ENCODE measurements around the gene FAM180B.
"Not testable (repeated sequence)": the region's sequence is repeated elsewhere in the genome, so short reads cannot be mapped to it uniquely, and the experiment has no call there.

DNA sequence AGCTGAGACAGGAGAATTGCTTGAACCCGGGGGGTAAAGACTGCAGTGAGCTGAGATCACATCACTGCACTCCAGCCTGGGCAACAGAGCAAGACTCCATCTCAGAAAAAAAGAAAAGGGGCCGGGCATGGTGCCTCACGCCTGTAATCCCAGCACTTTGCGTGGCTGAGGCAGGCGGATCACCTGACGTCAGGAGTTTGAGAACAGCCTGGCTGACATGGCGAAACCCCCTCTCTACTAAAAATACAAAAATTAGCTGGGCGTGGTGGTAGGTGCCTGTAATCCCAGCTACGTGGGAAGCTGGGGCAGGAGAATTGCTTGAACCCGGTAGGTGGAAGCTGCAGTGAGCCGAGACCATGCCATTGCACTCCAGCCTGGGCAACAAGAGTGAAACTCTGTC, 49.9 kb downstream of the FAM180B start:
- TF ChIP-seq, protein P1, sequence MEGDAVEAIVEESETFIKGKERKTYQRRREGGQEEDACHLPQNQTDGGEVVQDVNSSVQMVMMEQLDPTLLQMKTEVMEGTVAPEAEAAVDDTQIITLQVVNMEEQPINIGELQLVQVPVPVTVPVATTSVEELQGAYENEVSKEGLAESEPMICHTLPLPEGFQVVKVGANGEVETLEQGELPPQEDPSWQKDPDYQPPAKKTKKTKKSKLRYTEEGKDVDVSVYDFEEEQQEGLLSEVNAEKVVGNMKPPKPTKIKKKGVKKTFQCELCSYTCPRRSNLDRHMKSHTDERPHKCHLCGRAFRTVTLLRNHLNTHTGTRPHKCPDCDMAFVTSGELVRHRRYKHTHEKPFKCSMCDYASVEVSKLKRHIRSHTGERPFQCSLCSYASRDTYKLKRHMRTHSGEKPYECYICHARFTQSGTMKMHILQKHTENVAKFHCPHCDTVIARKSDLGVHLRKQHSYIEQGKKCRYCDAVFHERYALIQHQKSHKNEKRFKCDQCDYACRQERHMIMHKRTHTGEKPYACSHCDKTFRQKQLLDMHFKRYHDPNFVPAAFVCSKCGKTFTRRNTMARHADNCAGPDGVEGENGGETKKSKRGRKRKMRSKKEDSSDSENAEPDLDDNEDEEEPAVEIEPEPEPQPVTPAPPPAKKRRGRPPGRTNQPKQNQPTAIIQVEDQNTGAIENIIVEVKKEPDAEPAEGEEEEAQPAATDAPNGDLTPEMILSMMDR (conservative IDR thresholded peaks at IDR 0.05 in 1 of 2, IDR thresholded peaks at IDR 0.05 in 1 of 2; ENCODE audit: low read depth in 1 of 2, low read length in 2 of 2), result not testable (repeated sequence)
- TF ChIP-seq EZH2 (IDR thresholded peaks at IDR 0.05; ENCODE audit: low read length, missing control alignments), result not testable (repeated sequence)
